Measurements from ENCODE around the gene C19orf81.

The C19orf81 gene

DNA sequence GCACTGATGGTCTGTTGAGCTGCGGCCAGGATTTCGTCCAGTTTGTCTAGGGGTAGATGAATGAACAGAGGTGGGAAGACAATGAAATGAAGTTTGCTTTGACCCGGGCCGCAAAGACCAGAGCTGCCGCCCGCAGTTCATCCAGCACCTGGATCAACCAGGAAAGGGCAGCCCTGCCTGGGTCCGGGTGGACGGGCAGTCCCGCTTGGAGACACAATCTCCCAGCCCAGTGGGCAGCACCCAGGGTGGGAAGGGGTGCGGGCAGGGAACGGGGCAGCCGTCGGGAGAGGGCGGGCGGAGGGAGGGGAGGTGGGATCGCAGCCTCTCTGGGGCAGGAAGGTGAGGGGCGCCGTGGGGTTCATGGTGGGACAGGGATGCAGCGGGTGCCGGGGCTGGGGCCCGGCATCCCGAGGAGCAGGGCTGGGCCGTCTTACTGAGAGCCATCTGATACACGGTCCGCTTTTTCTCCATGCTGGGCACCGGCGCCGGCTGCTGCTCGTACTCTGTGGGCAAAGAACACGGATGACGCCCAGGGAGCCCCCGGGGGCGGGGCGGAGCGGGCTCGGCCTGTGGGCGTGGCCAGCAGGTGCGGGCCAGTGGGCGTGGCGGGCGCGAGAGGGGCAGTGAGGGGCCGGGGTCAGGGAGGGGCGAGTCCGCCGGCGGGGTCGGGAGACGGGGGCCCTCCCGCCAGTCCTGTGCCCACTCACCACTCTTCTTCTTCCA is 37.2 kb downstream of the C19orf81 start:
- TF ChIP-seq, protein P1, sequence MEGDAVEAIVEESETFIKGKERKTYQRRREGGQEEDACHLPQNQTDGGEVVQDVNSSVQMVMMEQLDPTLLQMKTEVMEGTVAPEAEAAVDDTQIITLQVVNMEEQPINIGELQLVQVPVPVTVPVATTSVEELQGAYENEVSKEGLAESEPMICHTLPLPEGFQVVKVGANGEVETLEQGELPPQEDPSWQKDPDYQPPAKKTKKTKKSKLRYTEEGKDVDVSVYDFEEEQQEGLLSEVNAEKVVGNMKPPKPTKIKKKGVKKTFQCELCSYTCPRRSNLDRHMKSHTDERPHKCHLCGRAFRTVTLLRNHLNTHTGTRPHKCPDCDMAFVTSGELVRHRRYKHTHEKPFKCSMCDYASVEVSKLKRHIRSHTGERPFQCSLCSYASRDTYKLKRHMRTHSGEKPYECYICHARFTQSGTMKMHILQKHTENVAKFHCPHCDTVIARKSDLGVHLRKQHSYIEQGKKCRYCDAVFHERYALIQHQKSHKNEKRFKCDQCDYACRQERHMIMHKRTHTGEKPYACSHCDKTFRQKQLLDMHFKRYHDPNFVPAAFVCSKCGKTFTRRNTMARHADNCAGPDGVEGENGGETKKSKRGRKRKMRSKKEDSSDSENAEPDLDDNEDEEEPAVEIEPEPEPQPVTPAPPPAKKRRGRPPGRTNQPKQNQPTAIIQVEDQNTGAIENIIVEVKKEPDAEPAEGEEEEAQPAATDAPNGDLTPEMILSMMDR (conservative IDR thresholded peaks at IDR 0.05; ENCODE audit: control insufficient read depth, insufficient read depth, low read depth, low read length) = no peak
- no peak for DNase-seq (ENCODE audit: low read depth)
- H3K4me3 ChIP-seq (ENCODE audit: control insufficient read depth, low read depth, low read length) = no peak overlapping the region

DNA sequence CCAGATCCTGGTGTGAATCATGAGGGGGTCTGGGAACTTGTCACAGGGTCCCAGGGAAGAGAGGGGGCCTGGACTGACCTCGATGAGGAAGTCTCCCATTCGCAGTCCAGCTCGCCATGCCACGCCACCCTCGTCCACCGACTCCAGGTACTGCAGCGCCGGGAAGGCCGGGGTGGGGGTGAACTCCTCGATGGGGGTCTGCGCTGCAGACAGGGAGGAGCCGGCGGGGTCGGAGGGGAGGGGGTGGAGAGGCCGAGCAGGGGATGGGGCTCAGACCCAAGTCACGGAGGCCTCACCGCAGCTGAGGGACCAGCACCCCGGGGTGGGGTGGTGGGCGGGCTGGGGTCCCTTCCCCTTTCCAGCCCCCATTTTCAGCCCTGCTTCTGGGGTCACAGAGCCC is 39.5 kb downstream of the C19orf81 start:
- TF ChIP-seq, protein P1 (conservative IDR thresholded peaks at IDR 0.05; ENCODE audit: control insufficient read depth, insufficient read depth, low read depth, low read length) = no peak
- DNase-seq (ENCODE audit: low read depth) = no peak
- no peak overlapping the region for H3K4me3 ChIP-seq (ENCODE audit: control insufficient read depth, low read depth, low read length)

DNA sequence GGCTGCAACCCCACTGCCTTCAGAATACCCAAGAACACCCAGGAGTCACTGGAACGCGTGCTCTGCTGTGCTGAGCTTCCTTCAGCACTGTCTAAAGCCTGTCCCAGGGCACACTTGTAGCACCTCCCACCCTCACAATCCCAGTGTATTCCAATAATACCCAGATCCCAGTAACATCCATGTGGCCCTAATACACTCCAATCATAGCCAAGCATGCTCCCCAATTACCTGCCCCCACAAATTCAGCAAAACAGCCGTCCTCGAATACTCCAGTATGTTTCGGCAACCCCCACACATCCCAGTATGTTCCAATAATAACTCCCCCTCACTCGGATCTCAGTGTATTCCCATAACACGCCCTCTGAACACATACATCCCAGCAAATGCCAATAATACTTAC is 41.2 kb downstream of the C19orf81 start:
- TF ChIP-seq, protein P1 (conservative IDR thresholded peaks at IDR 0.05; ENCODE audit: control insufficient read depth, insufficient read depth, low read depth, low read length) = no peak
- no peak for DNase-seq (ENCODE audit: low read depth)
- H3K4me3 ChIP-seq (ENCODE audit: control insufficient read depth, low read depth, low read length) = no peak overlapping the region

DNA sequence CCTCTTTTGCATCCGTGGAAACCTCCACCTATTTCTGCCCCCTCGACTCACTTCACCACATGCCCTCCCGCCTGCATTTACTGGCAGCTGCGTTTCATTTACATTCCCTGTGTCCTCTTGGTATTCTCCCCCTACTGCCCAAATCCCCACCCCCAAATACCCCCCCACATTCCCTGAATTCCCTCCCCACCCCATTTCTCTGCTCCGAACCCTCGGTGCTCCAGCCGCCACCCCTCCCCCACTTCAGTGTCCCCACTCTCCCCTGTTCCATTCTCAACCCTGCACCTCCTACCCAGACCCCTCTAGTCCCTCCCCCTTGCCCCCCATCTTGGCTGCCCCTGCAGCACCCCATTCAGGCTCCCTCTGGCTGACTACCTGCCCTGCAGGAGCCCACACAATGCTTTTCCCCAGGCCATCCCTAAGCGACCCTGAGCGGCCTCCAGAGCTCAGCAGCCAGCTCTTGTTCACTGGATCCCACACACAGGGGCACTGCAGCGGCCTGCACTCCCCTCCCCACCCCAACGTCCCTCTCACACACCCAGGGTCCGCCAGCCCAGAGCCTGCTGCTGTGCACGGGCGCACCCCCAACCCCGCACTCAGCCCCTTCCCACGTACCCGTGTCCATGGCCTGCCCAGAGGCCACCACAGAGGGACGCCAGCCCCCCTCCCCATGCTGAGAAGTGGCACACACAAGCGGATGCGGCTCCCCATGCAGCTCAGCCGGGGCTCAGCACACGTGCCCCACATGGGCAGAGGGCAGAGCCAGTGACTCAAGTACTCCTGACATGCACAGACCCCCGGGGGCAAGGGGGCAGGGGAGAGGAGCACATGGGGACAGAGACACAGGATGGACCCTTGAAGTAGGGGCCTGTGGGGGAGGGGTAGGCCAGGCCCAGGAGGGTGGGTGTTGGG is 44.1 kb downstream of the C19orf81 start:
- TF ChIP-seq, protein P1 (conservative IDR thresholded peaks at IDR 0.05; ENCODE audit: control insufficient read depth, insufficient read depth, low read depth, low read length) = no peak
- DNase-seq (ENCODE audit: low read depth) = no peak
- H3K4me3 ChIP-seq (ENCODE audit: control insufficient read depth, low read depth, low read length) = no peak overlapping the region

DNA sequence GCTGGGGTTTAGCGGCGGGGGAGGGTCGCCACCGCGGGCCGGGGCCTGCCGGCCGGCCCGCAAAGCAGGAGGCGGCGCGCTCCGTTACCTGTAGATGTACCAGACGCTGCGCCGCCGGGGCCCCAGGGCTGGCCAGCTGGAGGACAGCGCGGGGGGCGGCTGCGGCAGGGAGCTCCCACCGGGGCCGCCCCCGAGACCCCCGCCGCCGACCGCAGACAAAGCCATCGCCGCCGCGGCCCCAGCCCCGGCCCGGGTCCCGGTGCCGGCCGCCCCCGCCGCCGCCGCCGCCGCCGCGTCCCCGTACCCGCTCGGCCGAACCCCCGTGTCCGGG is 45.5 kb downstream of the C19orf81 start:
- H3K4me3 ChIP-seq (ENCODE audit: control insufficient read depth, low read depth, low read length) = no peak overlapping the region
- no peak for DNase-seq (ENCODE audit: low read depth)
- TF ChIP-seq, protein P1 (conservative IDR thresholded peaks at IDR 0.05; ENCODE audit: control insufficient read depth, insufficient read depth, low read depth, low read length) = no peak

DNA sequence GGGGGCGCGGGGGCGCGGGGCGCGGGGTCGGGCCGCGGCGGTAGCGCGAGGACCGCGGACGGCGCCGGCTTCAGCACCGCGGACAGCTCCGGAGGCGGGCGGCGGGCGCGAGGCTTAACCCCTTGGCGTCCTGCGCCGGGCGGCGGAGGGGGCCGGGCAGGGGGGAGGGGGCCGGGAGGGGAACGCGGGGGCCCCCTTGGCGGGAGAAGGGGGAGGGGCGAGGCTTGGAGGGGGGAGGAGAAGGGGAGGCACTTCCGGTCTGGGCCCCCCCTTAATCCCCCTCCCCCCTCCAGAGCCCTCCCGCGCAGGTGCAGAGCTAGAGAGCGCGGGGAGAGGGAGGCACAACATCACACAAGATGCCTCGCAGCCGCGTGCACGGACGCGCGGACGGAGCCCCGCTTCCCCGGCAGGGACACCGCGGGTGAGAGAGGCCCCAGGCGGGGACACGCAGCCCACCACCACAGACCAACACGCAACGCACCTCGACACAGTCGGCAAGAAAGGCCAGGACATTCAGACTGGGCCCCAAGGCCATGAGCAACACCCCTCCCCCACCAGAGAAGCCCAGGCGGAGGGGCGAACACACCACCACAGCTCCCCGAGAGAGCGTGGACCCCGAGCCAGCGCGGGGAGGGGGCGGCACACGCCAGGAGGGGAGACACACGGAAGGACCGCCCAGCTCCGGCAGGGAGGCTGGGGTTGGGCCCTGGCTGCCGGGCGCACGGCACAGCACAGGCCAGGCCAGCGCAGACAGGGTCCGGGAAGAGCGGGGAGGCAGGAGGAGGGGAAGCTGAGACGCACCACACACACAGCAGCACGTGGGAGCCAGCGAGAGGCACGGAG is 46.2 kb downstream of the C19orf81 start:
- no peak for DNase-seq (ENCODE audit: low read depth)
- H3K4me3 ChIP-seq (ENCODE audit: control insufficient read depth, low read depth, low read length) = no peak overlapping the region
- TF ChIP-seq, protein P1 (conservative IDR thresholded peaks at IDR 0.05; ENCODE audit: control insufficient read depth, insufficient read depth, low read depth, low read length) = no peak
